HG03280 (cell line): ENCODE results near the gene PLB1.

Experiments used
- ATAC-seq: cut with Tn5 transposase; IDR thresholded peaks from one replicate; pipeline ENCODE4 v1.9.1; 2021; ENCODE audit warnings: mild to moderate bottlenecking, moderate library complexity; ENCODE audit not compliant: unreplicated experiment

Gene PLB1, protein sequence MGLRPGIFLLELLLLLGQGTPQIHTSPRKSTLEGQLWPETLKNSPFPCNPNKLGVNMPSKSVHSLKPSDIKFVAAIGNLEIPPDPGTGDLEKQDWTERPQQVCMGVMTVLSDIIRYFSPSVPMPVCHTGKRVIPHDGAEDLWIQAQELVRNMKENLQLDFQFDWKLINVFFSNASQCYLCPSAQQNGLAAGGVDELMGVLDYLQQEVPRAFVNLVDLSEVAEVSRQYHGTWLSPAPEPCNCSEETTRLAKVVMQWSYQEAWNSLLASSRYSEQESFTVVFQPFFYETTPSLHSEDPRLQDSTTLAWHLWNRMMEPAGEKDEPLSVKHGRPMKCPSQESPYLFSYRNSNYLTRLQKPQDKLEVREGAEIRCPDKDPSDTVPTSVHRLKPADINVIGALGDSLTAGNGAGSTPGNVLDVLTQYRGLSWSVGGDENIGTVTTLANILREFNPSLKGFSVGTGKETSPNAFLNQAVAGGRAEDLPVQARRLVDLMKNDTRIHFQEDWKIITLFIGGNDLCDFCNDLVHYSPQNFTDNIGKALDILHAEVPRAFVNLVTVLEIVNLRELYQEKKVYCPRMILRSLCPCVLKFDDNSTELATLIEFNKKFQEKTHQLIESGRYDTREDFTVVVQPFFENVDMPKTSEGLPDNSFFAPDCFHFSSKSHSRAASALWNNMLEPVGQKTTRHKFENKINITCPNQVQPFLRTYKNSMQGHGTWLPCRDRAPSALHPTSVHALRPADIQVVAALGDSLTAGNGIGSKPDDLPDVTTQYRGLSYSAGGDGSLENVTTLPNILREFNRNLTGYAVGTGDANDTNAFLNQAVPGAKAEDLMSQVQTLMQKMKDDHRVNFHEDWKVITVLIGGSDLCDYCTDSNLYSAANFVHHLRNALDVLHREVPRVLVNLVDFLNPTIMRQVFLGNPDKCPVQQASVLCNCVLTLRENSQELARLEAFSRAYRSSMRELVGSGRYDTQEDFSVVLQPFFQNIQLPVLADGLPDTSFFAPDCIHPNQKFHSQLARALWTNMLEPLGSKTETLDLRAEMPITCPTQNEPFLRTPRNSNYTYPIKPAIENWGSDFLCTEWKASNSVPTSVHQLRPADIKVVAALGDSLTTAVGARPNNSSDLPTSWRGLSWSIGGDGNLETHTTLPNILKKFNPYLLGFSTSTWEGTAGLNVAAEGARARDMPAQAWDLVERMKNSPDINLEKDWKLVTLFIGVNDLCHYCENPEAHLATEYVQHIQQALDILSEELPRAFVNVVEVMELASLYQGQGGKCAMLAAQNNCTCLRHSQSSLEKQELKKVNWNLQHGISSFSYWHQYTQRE (N-terminal part only)

DNA sequence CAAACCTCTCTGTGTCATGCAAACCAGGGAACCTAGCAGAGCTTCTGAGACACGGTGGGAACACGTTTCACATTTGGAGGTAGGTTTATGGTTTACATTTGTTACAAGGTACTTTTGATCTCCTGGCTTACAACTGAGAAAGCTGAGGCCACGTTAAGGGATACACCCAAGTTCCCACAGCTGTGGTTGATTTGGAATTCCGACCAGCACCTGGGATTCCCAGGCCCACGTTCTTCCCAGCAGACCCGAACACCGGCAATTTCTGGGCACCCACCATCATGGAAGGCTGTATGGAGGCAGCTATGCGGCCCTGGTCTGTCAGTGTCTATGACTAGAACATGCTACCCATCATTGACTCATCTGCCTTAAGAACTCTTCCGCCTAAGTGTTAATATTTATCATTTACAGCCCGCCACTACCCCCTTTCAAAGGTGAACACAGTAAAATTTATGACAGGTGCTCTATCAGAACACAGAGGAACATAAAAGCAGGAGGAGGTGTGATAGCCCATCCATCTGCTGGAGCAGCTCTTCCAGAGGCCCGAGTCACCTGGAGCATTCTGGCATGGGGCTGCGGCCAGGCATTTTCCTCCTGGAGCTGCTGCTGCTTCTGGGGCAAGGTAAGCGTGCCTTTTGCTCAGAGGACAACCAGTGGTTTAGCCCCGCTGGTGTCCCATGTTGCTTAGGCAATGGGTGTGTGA lies at the start of gene PLB1:
Gene PLB1, plus strand, starts transcription at position 510 of the 700 bp plus-strand sequence. Its CDS starts 55 bp downstream, at position 565.
- ATAC-seq = no peak

DNA sequence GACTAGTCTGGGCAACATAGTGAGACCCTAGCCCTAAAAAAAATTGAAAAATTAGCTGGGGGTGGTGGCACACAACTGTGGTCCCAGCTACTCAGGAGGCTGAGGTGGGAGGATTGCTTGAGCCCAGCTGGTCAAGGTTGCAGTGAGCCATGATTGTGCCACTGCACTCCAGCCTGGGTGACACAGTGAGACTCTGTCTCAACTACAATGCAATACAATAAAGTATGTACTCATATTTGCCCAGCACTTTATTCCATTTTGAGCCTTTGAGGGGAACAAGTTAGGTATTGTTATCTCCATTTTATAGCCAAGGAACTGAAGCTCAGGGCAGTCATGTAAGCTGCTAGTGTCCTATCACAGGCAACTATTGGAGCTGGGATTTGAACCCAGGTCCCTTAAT lies 49.3 kb upstream of the PLB1 start:
- ATAC-seq = no peak

DNA sequence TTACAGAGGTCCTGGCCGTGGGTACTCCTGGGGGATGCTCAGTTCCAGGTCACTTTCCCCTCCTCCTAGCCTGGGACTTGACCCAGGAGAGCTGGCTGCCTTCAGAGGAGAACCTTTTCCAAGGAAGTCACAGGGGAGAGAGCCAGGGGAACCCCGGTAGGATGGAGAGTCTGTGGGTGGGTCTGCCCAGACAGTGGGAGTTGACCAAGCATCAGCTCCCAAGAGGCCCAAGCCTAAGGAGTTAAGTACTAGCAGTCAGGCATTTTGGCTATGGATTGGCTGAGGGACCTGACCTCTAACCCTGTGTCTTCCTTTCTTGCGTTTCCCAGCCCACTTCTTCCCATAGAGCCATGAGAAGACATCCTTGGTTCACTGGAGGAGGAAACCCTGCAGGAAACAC lies 48.8 kb upstream of the PLB1 start:
- no peak for ATAC-seq

DNA sequence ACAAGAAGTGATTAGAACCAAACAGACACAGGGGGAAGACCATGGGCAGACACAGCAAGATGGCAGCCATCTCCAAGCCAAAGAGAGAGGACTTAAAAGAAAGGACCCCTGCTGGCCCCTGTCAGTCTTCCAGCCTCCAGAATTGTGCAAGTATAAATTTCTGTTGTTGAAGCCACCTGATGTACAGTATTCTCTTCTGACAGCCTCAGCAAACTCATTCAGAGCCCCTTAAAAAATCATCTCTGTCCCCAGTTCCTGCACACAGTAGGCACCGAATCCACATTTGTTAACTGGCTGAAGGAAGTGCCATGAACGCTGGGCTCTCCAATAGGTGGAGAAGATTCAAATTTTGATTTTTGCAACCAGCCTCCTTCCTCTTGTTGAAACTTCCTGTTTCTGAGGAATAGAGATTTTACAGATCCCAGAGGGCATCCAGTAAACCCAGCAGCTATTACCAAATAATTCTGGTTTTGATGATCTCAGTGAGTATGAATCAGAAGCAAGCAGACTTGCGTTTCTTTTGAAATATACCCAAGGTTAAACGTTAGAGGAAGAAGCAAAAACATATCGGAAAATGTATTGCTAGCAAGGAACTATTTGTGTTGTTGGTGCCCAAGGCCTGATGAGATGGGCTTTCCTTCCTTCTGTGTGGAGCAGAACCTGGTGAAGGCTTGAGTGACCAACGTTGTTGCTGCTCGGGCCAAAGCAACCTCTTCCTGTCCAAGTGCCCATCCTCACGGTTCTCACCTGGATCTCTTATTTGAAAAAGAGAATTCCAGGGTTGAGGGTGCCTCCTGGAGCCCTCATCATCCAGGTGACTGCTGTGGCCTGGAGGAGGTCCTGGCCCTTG lies 47.7 kb upstream of the PLB1 start:
- ATAC-seq = no peak

- no peak for ATAC-seq
Observed at GRCh38 chr2:28448793-28449100, 47.1 kb upstream of the PLB1 start.

GRCh38 chr2:28449126-28449487 lies 46.8 kb upstream of the PLB1 start:
- no peak for ATAC-seq

DNA sequence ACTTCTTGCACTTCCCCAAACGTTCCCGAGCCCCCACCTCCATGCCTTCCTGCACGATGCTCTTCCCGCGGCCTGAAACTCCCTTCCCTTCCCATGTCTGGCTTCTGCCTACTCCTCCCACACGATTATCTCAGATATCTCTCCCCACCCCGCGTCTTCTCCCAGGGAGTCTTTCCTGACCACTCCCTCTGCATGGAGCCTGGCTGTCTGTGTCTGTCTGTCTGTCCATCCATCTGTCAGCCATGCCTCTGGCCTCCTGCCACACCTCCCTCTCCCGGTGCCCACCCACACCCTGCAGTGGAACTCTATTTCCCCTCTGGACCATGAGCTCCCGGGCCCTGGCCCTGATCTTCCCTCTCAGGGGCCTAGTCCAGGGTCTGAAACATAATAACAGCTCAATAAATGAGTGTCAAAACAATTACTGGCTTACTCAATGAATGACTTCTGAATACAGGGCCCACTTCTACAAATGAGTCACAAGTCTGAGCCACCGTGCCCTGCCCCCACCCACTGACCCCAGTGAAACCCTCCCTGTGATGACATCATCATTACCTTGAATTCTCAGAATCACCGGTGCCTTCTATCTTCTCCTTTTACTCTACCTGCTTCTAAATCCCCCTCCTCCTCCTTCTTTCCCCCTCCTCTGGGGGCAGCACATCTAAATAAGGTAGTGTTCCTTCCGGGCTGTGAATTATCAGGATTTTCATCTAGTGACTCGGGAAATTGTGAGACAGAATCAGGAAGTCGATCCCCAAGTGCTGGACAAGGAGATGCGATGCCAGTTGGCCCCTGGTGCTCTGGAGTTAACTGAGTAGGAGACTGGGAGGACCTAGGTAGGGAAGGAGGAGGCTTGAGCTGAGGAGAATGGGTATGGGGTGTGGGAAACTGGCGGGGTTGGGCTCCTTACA lies 46.1 kb upstream of the PLB1 start:
- ATAC-seq = no peak

DNA sequence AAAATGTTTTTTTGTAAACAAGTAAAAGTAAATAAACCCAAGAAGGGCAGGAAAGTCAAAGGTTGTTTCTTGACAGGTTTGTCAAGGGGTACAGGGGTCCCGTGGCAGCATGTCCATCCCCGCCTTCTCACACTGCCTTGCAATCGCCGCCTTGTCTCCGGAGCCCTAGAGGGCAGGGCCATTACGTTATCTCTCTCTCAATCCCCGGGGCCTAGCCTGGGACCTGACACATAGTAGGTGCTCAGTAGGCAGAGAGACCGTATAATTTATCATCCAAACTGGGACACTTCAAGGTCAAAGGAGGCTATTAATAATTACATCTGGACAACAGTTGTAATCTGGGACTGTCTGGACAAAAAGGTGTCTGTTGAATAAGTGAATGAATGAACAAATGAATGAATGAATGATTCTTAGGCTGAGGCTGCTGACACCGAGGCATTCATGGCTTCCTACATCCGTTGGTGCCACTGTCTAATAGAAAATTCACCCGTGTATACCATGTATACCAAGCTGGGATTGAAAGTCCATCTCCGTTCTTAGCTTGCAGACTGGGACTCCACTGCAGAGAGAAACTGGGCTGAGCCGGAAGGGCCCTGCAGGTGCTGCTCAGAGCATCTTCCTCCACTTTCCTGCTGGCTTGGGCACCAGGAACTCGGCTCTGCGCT lies 44.8 kb upstream of the PLB1 start:
- no peak for ATAC-seq

DNA sequence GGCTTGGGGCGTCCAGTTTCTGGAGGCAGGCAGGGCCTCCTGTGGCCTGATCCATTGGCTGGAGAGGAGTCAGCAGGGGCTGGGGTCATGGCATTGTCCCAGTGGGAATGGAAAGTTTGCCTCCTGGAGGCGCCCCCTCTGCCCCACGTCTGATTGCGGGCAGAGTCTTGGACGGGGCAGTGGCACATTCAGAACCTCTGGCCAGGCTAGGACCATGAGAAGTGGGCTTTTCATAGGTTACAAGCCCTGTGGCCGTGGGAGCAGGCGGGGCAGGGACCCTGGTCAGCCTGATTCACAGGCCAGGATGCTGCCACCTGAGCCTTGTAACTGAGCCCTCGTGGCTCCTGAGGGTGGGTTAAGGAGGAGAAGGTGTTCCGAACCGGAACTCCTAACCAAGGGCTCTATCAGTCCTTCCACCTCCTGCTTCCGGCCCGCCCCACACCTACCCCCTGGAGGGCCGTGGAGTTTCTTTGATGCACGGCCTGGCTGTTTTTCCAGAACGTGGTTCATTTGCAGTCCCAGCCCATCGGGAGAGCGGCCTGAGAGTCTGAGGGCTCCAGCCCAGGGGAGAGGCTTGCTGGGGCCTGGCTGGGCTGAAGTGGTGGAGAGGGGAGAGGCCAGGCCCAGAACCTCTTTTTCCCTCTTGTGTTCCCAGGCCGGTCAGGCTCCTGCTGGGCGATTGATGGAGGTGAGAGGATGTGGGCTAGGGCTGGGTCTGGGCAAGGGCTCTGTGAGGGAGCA lies 43.9 kb upstream of the PLB1 start:
- ATAC-seq = peak; percentile 17

DNA sequence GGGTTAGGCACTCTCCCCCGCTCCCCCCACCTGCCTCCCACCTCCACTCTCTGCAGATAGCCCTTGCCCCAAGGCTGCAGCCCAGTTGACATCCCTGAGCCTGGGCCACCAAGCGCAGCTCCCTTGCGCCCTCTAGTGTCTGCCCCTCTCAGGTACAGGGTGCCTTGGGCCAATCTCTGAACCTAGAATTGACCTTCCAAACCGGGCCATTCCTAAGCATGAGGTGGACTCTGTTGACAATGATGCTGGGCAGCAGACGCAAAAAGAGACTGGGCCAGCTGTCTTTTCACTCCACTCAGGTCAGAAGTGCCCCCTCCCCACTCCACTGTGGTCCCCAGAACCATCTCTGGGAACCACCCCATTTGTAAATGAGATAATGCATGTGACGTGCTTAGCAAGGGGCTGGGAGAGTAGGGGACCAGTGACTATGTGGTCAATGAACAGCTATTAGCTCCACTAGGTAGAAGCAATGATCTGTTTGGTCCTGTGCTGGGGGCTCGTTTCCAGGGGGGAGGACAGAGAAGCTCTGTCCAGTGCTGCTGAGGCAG lies 43.3 kb upstream of the PLB1 start:
- peak; percentile 61 for ATAC-seq

DNA sequence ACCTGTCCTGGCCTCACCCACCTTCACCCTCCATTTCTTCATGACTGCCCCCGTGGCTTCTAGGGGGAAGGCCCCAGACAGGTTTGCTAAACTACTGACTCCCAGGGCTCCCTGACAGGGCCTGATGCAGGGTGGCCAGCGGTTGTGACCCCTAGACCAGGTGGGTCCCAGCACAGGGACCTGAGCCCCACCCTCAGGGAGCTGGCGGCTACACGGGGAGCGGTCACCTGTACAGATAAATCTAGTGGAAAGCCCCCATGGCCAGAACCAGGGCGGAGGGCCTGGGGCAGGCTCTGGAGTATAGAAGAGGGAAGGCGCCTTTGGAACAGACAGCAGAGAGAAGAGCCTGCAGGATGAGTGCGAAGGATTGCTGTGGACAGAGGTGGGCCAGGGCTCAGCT lies 42.5 kb upstream of the PLB1 start:
- ATAC-seq = no peak

GRCh38 chr2:28454016-28454930 lies 41.6 kb upstream of the PLB1 start:
- no peak for ATAC-seq

GRCh38 chr2:28457237-28457636 lies 38.6 kb upstream of the PLB1 start:
- ATAC-seq = no peak

DNA sequence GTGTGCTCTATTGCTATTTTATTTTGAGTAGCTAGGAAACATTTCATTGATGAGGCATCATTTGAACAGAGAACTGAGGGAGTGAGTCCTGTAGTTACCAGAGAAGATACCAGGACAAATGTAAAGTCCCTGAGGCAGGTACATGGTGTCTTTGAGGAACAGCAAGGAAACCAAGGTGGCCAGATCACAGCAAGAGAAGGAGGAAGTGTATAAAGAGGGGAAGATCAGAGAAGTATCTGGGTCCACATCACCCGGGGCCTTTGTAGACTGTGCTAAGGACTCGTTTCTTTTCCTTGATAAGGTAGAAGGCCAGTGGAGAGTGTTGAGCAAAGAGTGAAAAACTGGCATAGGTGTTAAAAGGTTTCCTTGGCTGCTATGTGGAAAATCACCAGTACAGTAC lies 34.8 kb upstream of the PLB1 start:
- no peak for ATAC-seq

- no peak for ATAC-seq
Observed at GRCh38 chr2:28462122-28462521, 33.7 kb upstream of the PLB1 start.

GRCh38 chr2:28463211-28463816 lies 32.5 kb upstream of the PLB1 start:
- ATAC-seq = no peak
